GM12878 (cell line): ENCODE measurements around the gene NEK7. TPM values are rescaled to one million over a fixed set of nuclear protein-coding genes. Genes with fewer than 3 reads are reported as not detected.

Experiments used
- ATAC-seq: fragments of 200-7000 bp; cut with Tn5 transposase; 3 replicates; pipeline ENCODE4 v1.9.1; 2020; ENCODE audit warnings: mild to moderate bottlenecking, moderate library complexity
- BruUV-seq: library from RNA; stranded (reverse); fragments of 400-500 nt; replicated peaks from 2 replicates; lab custom pipeline; 2021; lab: Mats Ljungman, UMichigan
- CTCF ChIA-PET: fragments of 300-600 bp; sonication (Branson Sonifier 250); formaldehyde crosslinking; extraction: SDS; loops from one replicate; lab custom pipeline; 2021; ENCODE audit warnings: inconsistent platforms; lab: Yijun Ruan, JAX
- POLR2A ChIA-PET: fragments of 350-600 bp; formaldehyde crosslinking; extraction: SDS; loops from one replicate; lab custom pipeline; 2021; ENCODE audit warnings: inconsistent platforms; lab: Charles Lee
- RAD21 ChIA-PET: fragments of 300-600 bp; sonication (Branson Sonifier 250); formaldehyde crosslinking; loops from one replicate; lab custom pipeline; 2023; ENCODE audit warnings: antibody characterized with exemption; ENCODE audit not compliant: unreplicated experiment; lab: Charles Lee
- SMC1A ChIA-PET: fragments of 300-600 bp; sonication (Branson Sonifier 250); formaldehyde crosslinking; loops from one replicate; lab custom pipeline; 2023; ENCODE audit not compliant: unreplicated experiment, uncharacterized antibody; lab: Charles Lee
- DNase-seq: peaks from one replicate; pipeline ENCODE4 v3.0.0-alpha.2; 2011; ENCODE audit warnings: low read depth, low spot score
- FAIRE-seq: peaks from 3 replicates; lab custom pipeline; 2011; peaks lifted over from hg19 to GRCh38; lab: Jason Lieb, UNC
- H2AFZ ChIP-seq: 2 replicates; pipeline ENCODE4 v1.6.0; 2011; ENCODE audit warnings: low read depth, low read length, control low read depth; ENCODE audit not compliant: control insufficient read depth
- H3K27ac ChIP-seq: 2 replicates; pipeline ENCODE4 v1.5.1; 2011; ENCODE audit warnings: control low read depth; ENCODE audit not compliant: control insufficient read depth, insufficient read depth
- H3K27me3 ChIP-seq, 2 experiments: replicated peaks in 1 of 2; 2 replicates each; pipeline versions ENCODE4 v1.6.0 to v1.6.1; 2011; ENCODE audit warnings: low read length in 1 of 2; ENCODE audit not compliant: control insufficient read depth in 2 of 2, insufficient read depth in 2 of 2
- H3K36me3 ChIP-seq, 2 experiments: 2 replicates each; pipeline ENCODE4 v1.5.1; 2011; ENCODE audit warnings: low read length in 1 of 2; ENCODE audit not compliant: control insufficient read depth in 2 of 2, insufficient read depth in 2 of 2
- H3K4me1 ChIP-seq: 2 replicates; pipeline ENCODE4 v1.6.1; 2011; ENCODE audit warnings: mild to moderate bottlenecking, low read length, moderate library complexity, mixed read lengths; ENCODE audit not compliant: control insufficient read depth, insufficient read depth
- H3K4me2 ChIP-seq: 2 replicates; pipeline ENCODE4 v1.6.0; 2011; ENCODE audit warnings: control low read depth; ENCODE audit not compliant: control insufficient read depth, insufficient read depth
- H3K4me3 ChIP-seq: fragments of 200-600 bp; sonication (generic); 2 replicates; pipeline ENCODE4 v1.5.1; 2016
- H3K79me2 ChIP-seq: 2 replicates; pipeline ENCODE4 v1.6.0; 2011; ENCODE audit warnings: low read length; ENCODE audit not compliant: control insufficient read depth, insufficient read depth
- H3K9ac ChIP-seq: 2 replicates; pipeline ENCODE4 v1.8.0; 2011; ENCODE audit warnings: low read length, control low read depth, mixed read lengths; ENCODE audit not compliant: control insufficient read depth, insufficient read depth
- H3K9me3 ChIP-seq: replicated peaks from 3 replicates; pipeline ENCODE4 v1.5.1; 2011; ENCODE audit warnings: mild to moderate bottlenecking, low read length; ENCODE audit not compliant: control insufficient read depth, insufficient read depth
- H4K20me1 ChIP-seq: 2 replicates; pipeline ENCODE4 v1.6.0; 2011; ENCODE audit not compliant: control insufficient read depth, insufficient read depth
- ATF7 ChIP-seq: fragments of 450-650 bp; IDR thresholded peaks from 2 replicates; pipeline ENCODE4 v1.6.1; 2016; ENCODE audit warnings: low read depth, mild to moderate bottlenecking
- BRCA1 ChIP-seq: IDR thresholded peaks from 2 replicates; pipeline ENCODE4 v1.6.1; 2011; ENCODE audit warnings: low read depth, low read length, improper control_type of control experiment
- CBX5 ChIP-seq: sonication (generic); IDR thresholded peaks from 2 replicates; pipeline ENCODE4 v1.6.1; 2016; ENCODE audit warnings: low read depth, moderate library complexity, mild to moderate bottlenecking, inconsistent platforms
- CREB1 ChIP-seq: IDR thresholded peaks from 2 replicates; pipeline ENCODE4 v1.6.1; 2012; ENCODE audit warnings: low read depth, mild to moderate bottlenecking, inconsistent platforms
- DPF2 ChIP-seq: fragments of 450-650 bp; IDR thresholded peaks from 2 replicates; pipeline ENCODE4 v1.6.1; 2017; ENCODE audit warnings: mild to moderate bottlenecking
- ETV6 ChIP-seq, 2 experiments: fragments of 450-650 bp in 1 of 2; IDR thresholded peaks in 1 of 2; conservative IDR thresholded peaks in 1 of 2; 2 replicates each; pipeline ENCODE4 v1.6.1; 2014; ENCODE audit warnings: antibody characterized with exemption in 1 of 2, borderline replicate concordance in 1 of 2, low read depth in 1 of 2, mild to moderate bottlenecking in 1 of 2, moderate library complexity in 1 of 2
- KDM1A ChIP-seq: fragments of 200-600 bp; sonication (generic); IDR thresholded peaks from 2 replicates; pipeline ENCODE4 v1.6.1; 2016; ENCODE audit warnings: borderline replicate concordance
- NR2C2 ChIP-seq: IDR thresholded peaks from 2 replicates; pipeline ENCODE4 v1.6.1; 2011; ENCODE audit warnings: borderline replicate concordance, low read depth; ENCODE audit not compliant: control insufficient read depth, insufficient read length
- POLR2A ChIP-seq: IDR thresholded peaks from 2 replicates; pipeline ENCODE4 v1.6.1; 2011; ENCODE audit warnings: low read depth, mild to moderate bottlenecking, low read length
- RAD51 ChIP-seq: fragments of 450-650 bp; IDR thresholded peaks from 2 replicates; pipeline ENCODE4 v1.6.1; 2016; ENCODE audit warnings: moderate library complexity, mild to moderate bottlenecking, inconsistent platforms
- RFX5 ChIP-seq: IDR thresholded peaks from 2 replicates; pipeline ENCODE4 v1.6.1; 2011; ENCODE audit warnings: low read depth, low read length, improper control_type of control experiment
- RUNX3 ChIP-seq: IDR thresholded peaks from 2 replicates; pipeline ENCODE4 v1.6.1; 2012; ENCODE audit warnings: low read length, inconsistent platforms
- TARDBP ChIP-seq: IDR thresholded peaks from 2 replicates; pipeline ENCODE4 v1.6.1; 2016; ENCODE audit warnings: borderline replicate concordance
- ZBED1 ChIP-seq: IDR thresholded peaks from 2 replicates; pipeline ENCODE4 v1.6.1; 2016; ENCODE audit warnings: borderline replicate concordance
- ZNF274 ChIP-seq: IDR thresholded peaks from one replicate; pipeline ENCODE4 v1.8.0; 2011; ENCODE audit not compliant: insufficient read length, insufficient read depth
- WGBS: methylation state at CpG from one replicate; pipeline ENCODE4 v1.1.6; 2016; ENCODE audit warnings: low lambda C conversion rate; ENCODE audit not compliant: insufficient replicate concordance, insufficient coverage; ENCODE audit errors: missing lambda C conversion rate; 5-methylcytosine and 5-hydroxymethylcytosine counted together
- in situ Hi-C: fragments of 300-500 bp; cut with MboI; formaldehyde crosslinking; loops from 9 replicates; pipeline ENCODE4 v1.14.3; 2018; ENCODE audit warnings: mixed read lengths
- intact Hi-C: fragments of 100-400 bp; cut with micrococcal nuclease; formaldehyde crosslinking; loops from one replicate; pipeline ENCODE4 v1.14.2; 2022; ENCODE audit not compliant: unreplicated experiment
- polyA plus RNA-seq, 11 experiments: library from polyadenylated mRNA; depleted of rRNA in 4 of 11; unstranded in 6 of 11; stranded (reverse) in 5 of 11; fragments of >200 nt; fragmentation: Nextera tagmentation in 4 of 11; fragmentation: Illumina TruSeq in 1 of 11; extraction: Ambion mirVana in 4 of 11; extraction: Trizol in 1 of 11; gene quantifications; 1 replicate in 1 of 11; 2 replicates in 10 of 11; pipeline versions ENCODE4 v1.2.1 to v1.2.3, GENCODE V29; 2011 to 2016; ENCODE audit warnings: inconsistent platforms in 2 of 11, missing spikeins in 2 of 11, low read depth in 1 of 11
- total RNA-seq, 4 experiments: library from RNA; depleted of rRNA in 3 of 4; stranded (reverse); fragments of >200 nt in 3 of 4; fragmentation: Illumina TruSeq in 1 of 4; extraction: Trizol in 1 of 4; gene quantifications; 2 replicates each; pipeline versions ENCODE4 v1.2.1 to v1.2.3, GENCODE V29; 2013 to 2021
- TF ChIP-seq, protein P1 (sequence below): IDR thresholded peaks from 2 replicates; pipeline ENCODE4 v1.6.1; 2011; ENCODE audit warnings: borderline replicate concordance, low read depth, mild to moderate bottlenecking, moderate library complexity, low read length; ENCODE audit not compliant: insufficient read depth, poor library complexity, severe bottlenecking
- TF ChIP-seq, protein P2 (sequence below): IDR thresholded peaks from 2 replicates; pipeline ENCODE4 v1.6.1; 2012; ENCODE audit warnings: low read depth, low read length, improper control_type of control experiment
- TF ChIP-seq, protein P3 (sequence below): fragments of 450-650 bp; IDR thresholded peaks from 2 replicates; pipeline ENCODE4 v1.6.1; 2018; ENCODE audit warnings: borderline replicate concordance, mild to moderate bottlenecking; ENCODE audit not compliant: partially characterized antibody

NEK7 gene
- total and polyA plus RNA-seq, 10 of the 15 experiments (the other 5 are each of a cell fraction or from before 2014, with no cell fraction given) = 9.4 to 77.7 (median 24.0) TPM

DNA sequence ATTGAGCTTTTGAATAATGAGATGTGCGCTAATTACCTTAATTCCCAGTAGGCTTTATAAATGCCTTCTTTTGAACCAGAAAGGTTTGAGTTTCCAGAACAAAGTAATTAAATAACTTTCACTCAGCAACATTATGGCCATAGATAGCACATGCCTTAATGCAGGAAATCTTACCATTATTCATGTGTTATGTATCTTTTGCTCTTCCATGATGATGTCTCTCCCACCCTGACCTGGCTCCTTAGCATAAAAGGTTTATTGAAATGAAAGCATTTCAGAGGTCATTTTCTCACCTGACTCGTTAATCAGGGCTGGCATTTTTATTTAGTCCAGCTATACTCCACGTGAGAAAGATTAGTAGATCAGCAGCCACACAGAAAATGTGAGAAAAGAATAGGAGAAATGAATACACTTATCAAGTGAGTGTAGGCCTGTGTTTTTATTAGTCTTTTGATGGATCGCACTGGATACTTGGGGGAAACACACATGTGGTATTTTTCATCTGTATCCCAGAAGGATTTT lies 203.5 kb downstream of the NEK7 start (continued):
- TF ChIP-seq, protein P1, sequence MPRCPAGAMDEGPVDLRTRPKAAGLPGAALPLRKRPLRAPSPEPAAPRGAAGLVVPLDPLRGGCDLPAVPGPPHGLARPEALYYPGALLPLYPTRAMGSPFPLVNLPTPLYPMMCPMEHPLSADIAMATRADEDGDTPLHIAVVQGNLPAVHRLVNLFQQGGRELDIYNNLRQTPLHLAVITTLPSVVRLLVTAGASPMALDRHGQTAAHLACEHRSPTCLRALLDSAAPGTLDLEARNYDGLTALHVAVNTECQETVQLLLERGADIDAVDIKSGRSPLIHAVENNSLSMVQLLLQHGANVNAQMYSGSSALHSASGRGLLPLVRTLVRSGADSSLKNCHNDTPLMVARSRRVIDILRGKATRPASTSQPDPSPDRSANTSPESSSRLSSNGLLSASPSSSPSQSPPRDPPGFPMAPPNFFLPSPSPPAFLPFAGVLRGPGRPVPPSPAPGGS = no peak
- TF ChIP-seq CBX5 = no peak

DNA sequence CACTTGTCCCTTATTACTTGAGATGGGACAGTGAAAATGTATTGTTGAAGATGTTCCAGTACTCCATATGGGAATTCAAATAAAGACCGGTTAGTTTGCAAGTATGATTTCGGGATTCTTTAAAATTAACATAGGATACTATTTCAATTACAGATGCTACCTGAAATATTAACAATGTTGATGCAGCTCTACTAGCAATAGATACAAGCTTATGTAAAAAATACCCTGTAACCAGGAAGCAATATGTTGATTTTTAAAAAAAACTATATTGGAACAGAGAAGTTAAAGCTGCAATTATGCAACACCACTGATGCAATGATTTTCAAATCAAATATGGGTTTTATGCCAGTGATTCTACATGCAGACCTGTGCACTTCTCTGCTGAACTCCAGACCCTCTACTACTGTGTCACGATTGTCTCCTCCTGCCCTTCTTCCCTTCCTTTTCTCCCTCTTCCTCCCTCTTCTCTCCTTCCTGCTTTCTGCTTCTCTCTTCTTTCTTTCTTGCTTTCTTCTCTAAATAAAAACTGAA lies 204.5 kb downstream of the NEK7 start:
- 62% methylated on average over 3 of the region's 3 CpGs for WGBS

More for the DNA sequence above, 204.5 kb downstream of the NEK7 start:
- H3K9me3 ChIP-seq = no peaks in the 10 kb centered on the region
- H3K27ac ChIP-seq = no peak overlapping the region
- in situ Hi-C loops = no loop called here
- no peak overlapping the region for H3K4me2 ChIP-seq
- no peak overlapping the region for H2AFZ ChIP-seq
- no peak for FAIRE-seq
- H3K27me3 ChIP-seq = no peaks in the 10 kb centered on the region
- H4K20me1 ChIP-seq = no peaks in the 10 kb centered on the region
- DNase-seq = no peak
- SMC1A ChIA-PET = no interaction called here
- TF ChIP-seq ZBED1 = no peak
- no peak for TF ChIP-seq ATF7
- no peak for TF ChIP-seq KDM1A
- TF ChIP-seq, protein P2, sequence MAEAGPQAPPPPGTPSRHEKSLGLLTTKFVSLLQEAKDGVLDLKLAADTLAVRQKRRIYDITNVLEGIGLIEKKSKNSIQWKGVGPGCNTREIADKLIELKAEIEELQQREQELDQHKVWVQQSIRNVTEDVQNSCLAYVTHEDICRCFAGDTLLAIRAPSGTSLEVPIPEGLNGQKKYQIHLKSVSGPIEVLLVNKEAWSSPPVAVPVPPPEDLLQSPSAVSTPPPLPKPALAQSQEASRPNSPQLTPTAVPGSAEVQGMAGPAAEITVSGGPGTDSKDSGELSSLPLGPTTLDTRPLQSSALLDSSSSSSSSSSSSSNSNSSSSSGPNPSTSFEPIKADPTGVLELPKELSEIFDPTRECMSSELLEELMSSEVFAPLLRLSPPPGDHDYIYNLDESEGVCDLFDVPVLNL = no peak
- no peak for TF ChIP-seq DPF2
- no peak for TF ChIP-seq RAD51
- TF ChIP-seq TARDBP = no peak
- TF ChIP-seq, protein P3, sequence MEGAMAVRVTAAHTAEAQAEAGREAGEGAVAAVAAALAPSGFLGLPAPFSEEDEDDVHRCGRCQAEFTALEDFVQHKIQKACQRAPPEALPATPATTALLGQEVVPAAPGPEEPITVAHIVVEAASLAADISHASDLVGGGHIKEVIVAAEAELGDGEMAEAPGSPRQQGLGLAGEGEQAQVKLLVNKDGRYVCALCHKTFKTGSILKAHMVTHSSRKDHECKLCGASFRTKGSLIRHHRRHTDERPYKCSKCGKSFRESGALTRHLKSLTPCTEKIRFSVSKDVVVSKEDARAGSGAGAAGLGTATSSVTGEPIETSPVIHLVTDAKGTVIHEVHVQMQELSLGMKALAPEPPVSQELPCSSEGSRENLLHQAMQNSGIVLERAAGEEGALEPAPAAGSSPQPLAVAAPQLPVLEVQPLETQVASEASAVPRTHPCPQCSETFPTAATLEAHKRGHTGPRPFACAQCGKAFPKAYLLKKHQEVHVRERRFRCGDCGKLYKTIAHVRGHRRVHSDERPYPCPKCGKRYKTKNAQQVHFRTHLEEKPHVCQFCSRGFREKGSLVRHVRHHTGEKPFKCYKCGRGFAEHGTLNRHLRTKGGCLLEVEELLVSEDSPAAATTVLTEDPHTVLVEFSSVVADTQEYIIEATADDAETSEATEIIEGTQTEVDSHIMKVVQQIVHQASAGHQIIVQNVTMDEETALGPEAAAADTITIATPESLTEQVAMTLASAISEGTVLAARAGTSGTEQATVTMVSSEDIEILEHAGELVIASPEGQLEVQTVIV = no peak
- no peak for TF ChIP-seq POLR2A
- TF ChIP-seq RUNX3 = no peak
- no peak for TF ChIP-seq BRCA1
- TF ChIP-seq ETV6 (conservative IDR thresholded peaks at IDR 0.05 in 1 of 2, IDR thresholded peaks at IDR 0.05 in 1 of 2; ENCODE audit: borderline replicate concordance in 1 of 2, low read depth in 1 of 2) = no peak
- TF ChIP-seq RFX5 = no peak
- TF ChIP-seq CREB1 = no peak
- TF ChIP-seq ZNF274 = no peak
- no peak for TF ChIP-seq NR2C2
- TF ChIP-seq, all 136 proteins: peak for 0
- ChIA-PET CTCF (interaction anchor here (1.1 to 1.6 kb wide), 4 partner anchors 10 to 325 kb away, joined by 3 to 4 read pairs (median 4); no protein-coding TSS in a partner anchor), RAD21 (interaction anchor here (1.2 kb wide), 1 partner anchor 275 kb away, joined by 3 read pairs; no protein-coding TSS in a partner anchor), POLR2A (no interaction called here)
- H3K4me1 ChIP-seq = no peaks in the 10 kb centered on the region
- ATAC-seq = no peak
- H3K4me3 ChIP-seq = no peak overlapping the region
- H3K79me2 ChIP-seq = no peaks in the 10 kb centered on the region
- no TSS peak for BruUV-seq
- H3K36me3 ChIP-seq = no peaks in the 10 kb centered on the region
- no peak overlapping the region for H3K9ac ChIP-seq
- intact Hi-C loops = loop anchor here (5.0 kb wide), 1 partner anchor 326 kb away; no protein-coding TSS in a partner anchor
